ENCODE measurements around the gene BLCAP.

The BLCAP gene

DNA sequence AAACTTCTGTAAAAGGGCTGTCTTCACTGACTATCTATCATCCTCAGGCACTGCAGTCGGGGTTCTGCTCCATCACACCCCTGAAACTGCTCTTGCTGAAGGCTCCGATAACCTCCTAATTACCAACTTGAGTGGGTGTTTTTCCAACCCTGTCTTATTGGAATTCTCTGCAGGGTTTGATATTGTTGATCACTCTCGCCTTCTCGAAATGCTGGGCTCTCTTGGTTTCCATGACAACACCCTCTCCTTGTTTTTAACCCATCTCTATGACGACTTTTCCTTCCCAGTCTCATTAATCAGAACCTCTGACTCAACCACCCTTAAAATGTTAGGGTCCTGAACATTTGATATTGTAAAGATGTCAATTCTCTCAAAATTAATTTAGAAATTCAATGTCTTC lies 46.1 kb downstream of the BLCAP start (continued):
- TF ChIP-seq HOXD13 (CRISPR knock-in tag; IDR thresholded peaks at IDR 0.05; ENCODE audit: borderline replicate concordance), result no peak

DNA sequence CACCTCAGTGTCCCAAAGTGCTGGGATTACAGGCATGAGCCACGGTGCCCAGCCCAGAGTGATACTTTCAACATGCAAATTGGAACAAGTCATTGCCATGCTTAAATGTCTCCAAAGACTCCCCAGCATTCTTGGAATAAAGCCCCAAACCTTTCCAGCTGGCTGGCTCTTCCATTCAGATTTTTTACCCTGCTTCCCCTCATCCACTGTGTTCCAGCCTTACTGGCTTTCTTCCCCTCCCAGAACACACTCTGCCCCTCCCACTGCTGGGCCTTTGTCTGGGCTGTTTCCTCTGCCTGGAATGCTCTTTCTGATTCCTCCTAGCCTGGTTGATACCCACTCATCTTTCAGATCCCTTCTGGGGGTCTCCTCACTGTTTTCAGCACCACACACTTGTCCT lies 46.8 kb downstream of the BLCAP start:
- Histone ChIP-seq H3K4me1 (ENCODE audit: control insufficient read depth, insufficient read depth, low read length) (no peaks in the 10 kb centered on the region), H3K27ac (ENCODE audit: extremely low read depth, low read depth, low read length) (no peak overlapping the region), H3K36me3 (ENCODE audit: control insufficient read depth in 2 of 2, insufficient read depth in 1 of 2, low read length in 2 of 2) (no peaks in the 10 kb centered on the region), H3K4me3 (ENCODE audit: low read depth, low read length) (no peak overlapping the region), H3K9me3 (ENCODE audit: control insufficient read depth, insufficient read depth, low read depth, low read length) (no peaks in the 10 kb centered on the region)
- ChIA-PET CTCF (no interaction called here), POLR2A (interaction anchor here (0.6 kb wide), 1 partner anchor 458 kb away, joined by 3 read pairs; no protein-coding TSS in a partner anchor)
- no peak for TF ChIP-seq BCL11A (tag by site-specific recombination; IDR thresholded peaks at IDR 0.05; ENCODE audit: low read depth)
- no peak for TF ChIP-seq HOXC10 (CRISPR knock-in tag; IDR thresholded peaks at IDR 0.05)
- TF ChIP-seq ZNF664 (tag by site-specific recombination; IDR thresholded peaks at IDR 0.05), result no peak
- no peak for TF ChIP-seq ZNF558 (tag by site-specific recombination; IDR thresholded peaks at IDR 0.05)
- TF ChIP-seq SP2 (tag by site-specific recombination; IDR thresholded peaks at IDR 0.05), result no peak
- no peak for TF ChIP-seq ZNF529 (tag by site-specific recombination; IDR thresholded peaks at IDR 0.05; ENCODE audit: insufficient replicate concordance)
- no peak for TF ChIP-seq ZNF423 (tag by site-specific recombination; IDR thresholded peaks at IDR 0.05)
- no peak for TF ChIP-seq ZNF10 (tag by site-specific recombination; IDR thresholded peaks at IDR 0.05)
- no peak for TF ChIP-seq GLI2 (tag by site-specific recombination; IDR thresholded peaks at IDR 0.05; ENCODE audit: borderline replicate concordance, low read depth)
- TF ChIP-seq ZNF596 (tag by site-specific recombination; IDR thresholded peaks at IDR 0.05), result no peak
- TF ChIP-seq KLF1 (tag by site-specific recombination; IDR thresholded peaks at IDR 0.05), result no peak

- CTCF ChIA-PET, result interaction anchor here (0.6 kb wide), 1 partner anchor 91 kb away, joined by 3 read pairs; no protein-coding TSS in a partner anchor
- Histone ChIP-seq H3K36me3 (ENCODE audit: control insufficient read depth in 2 of 2, insufficient read depth in 1 of 2, low read length in 2 of 2) (no peaks in the 10 kb centered on the region), H3K27ac (ENCODE audit: extremely low read depth, low read depth, low read length) (no peak overlapping the region), H3K4me3 (ENCODE audit: low read depth, low read length) (no peak overlapping the region), H3K4me1 (ENCODE audit: control insufficient read depth, insufficient read depth, low read length) (no peaks in the 10 kb centered on the region), H3K9me3 (ENCODE audit: control insufficient read depth, insufficient read depth, low read depth, low read length) (no peaks in the 10 kb centered on the region)
- POLR2A ChIA-PET, result interaction anchor here (0.6 kb wide), 1 partner anchor 459 kb away, joined by 3 read pairs; no protein-coding TSS in a partner anchor
- TF ChIP-seq BCL6B (tag by site-specific recombination; IDR thresholded peaks at IDR 0.05) (no peak), ZNF311 (tag by site-specific recombination; IDR thresholded peaks at IDR 0.05; ENCODE audit: borderline replicate concordance) (no peak), ZNF366 (tag by site-specific recombination; conservative IDR thresholded peaks at IDR 0.05) (peak; percentile 86), ZNF140 (tag by site-specific recombination; IDR thresholded peaks at IDR 0.05) (no peak), ZNF404 (tag by site-specific recombination; IDR thresholded peaks at IDR 0.05) (no peak), ZSCAN30 (tag by site-specific recombination; IDR thresholded peaks at IDR 0.05) (no peak)
Observed at GRCh38 chr20:37479925-37480691, 47.6 kb downstream of the BLCAP start.

GRCh38 chr20:37479266-37479665 lies 48.4 kb downstream of the BLCAP start:
- CTCF ChIA-PET, result interaction anchor here (0.6 kb wide), 1 partner anchor 90 kb away, joined by 3 read pairs; no protein-coding TSS in a partner anchor

More at GRCh38 chr20:37479266-37479665, 48.4 kb downstream of the BLCAP start:
- Histone ChIP-seq H3K27ac (ENCODE audit: extremely low read depth, low read depth, low read length) (no peak overlapping the region), H3K4me3 (ENCODE audit: low read depth, low read length) (no peak overlapping the region), H3K36me3 (ENCODE audit: control insufficient read depth in 2 of 2, insufficient read depth in 1 of 2, low read length in 2 of 2) (no peaks in the 10 kb centered on the region), H3K4me1 (ENCODE audit: control insufficient read depth, insufficient read depth, low read length) (no peaks in the 10 kb centered on the region), H3K9me3 (ENCODE audit: control insufficient read depth, insufficient read depth, low read depth, low read length) (no peaks in the 10 kb centered on the region)
- TF ChIP-seq ZNF639 (tag by site-specific recombination; IDR thresholded peaks at IDR 0.05) (no peak), PRDM6 (tag by site-specific recombination; IDR thresholded peaks at IDR 0.05) (no peak), ZNF664 (tag by site-specific recombination; IDR thresholded peaks at IDR 0.05) (no peak), ZNF416 (tag by site-specific recombination; IDR thresholded peaks at IDR 0.05) (no peak), ZNF530 (tag by site-specific recombination; IDR thresholded peaks at IDR 0.05; ENCODE audit: low read depth) (no peak), ZNF23 (tag by site-specific recombination; IDR thresholded peaks at IDR 0.05; ENCODE audit: borderline replicate concordance) (no peak)
- TF ChIP-seq, protein P1, sequence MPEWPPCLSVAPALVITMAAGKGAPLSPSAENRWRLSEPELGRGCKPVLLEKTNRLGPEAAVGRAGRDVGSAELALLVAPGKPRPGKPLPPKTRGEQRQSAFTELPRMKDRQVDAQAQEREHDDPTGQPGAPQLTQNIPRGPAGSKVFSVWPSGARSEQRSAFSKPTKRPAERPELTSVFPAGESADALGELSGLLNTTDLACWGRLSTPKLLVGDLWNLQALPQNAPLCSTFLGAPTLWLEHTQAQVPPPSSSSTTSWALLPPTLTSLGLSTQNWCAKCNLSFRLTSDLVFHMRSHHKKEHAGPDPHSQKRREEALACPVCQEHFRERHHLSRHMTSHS (tag by site-specific recombination; IDR thresholded peaks at IDR 0.05), result no peak
- POLR2A ChIA-PET, result no interaction called here

Data from HEK293 (cell line).